Central memory CD8-positive, alpha-beta T cell (primary cell): ENCODE results near the gene CSNK2A2.
A peak's percentile ranks its signal among the peaks of the same experiment; 100 is the strongest.

ENCODE experiments used
- ATAC-seq: fragments of 150-1000 bp; cut with Tn5 transposase; replicated peaks from 2 replicates; pipeline ENCODE4 v1.10.0; 2022; ENCODE audit warnings: mild to moderate bottlenecking, moderate FRiP score, moderate number of reproducible peaks; ENCODE audit not compliant: poor library complexity, severe bottlenecking; ENCODE audit errors: extremely low read depth
- DNase-seq, 2 donors: peaks; one replicate each; pipeline ENCODE4 v3.0.0; 2021; ENCODE audit warnings: low spot score in 2 of 2
- H3K27ac Mint-ChIP-seq: one replicate; pipeline ENCODE4 v1.8.0; 2022; ENCODE audit warnings: low read depth, mild to moderate bottlenecking, moderate library complexity, mixed read lengths
- H3K27me3 Mint-ChIP-seq: one replicate; pipeline ENCODE4 v1.8.0; 2022; ENCODE audit warnings: mixed read lengths
- H3K36me3 Mint-ChIP-seq: one replicate; pipeline ENCODE4 v1.8.0; 2022; ENCODE audit warnings: mild to moderate bottlenecking, moderate library complexity, mixed read lengths; ENCODE audit not compliant: insufficient read depth
- H3K4me1 Mint-ChIP-seq: one replicate; pipeline ENCODE4 v1.8.0; 2022; ENCODE audit warnings: mixed read lengths
- H3K4me3 Mint-ChIP-seq: one replicate; pipeline ENCODE4 v1.8.0; 2022; ENCODE audit warnings: mild to moderate bottlenecking, moderate library complexity, mixed read lengths
- H3K9me3 Mint-ChIP-seq: one replicate; pipeline ENCODE4 v1.8.0; 2022; ENCODE audit warnings: mixed read lengths

CSNK2A2 gene

DNA sequence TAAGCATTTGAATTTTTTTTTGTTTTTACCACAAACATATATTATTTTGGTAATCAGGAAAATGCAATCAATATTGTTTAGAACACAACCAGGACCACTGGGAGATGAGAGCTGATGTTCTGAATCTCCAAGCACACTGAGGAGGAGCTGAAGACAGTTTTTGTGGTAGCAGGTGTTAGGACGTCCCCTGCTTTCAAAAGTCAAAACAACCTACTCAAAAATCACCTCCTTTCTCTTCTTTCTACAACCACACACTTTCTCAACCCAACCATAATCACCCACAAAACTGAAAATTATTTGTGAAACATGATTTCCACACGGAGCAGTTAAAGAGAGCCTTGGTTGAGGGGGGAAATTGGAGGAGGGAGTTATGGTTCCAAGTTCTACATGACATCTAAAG lies 42.1 kb downstream of the CSNK2A2 start:
- DNase-seq, result no peak
- H3K4me3 Mint-ChIP-seq, result no peak overlapping the region
- no peaks in the 10 kb centered on the region for H3K27me3 Mint-ChIP-seq
- no peaks in the 10 kb centered on the region for H3K9me3 Mint-ChIP-seq
- ATAC-seq, result no peak
- H3K4me1 Mint-ChIP-seq, result peaks cover 7% of the 10 kb centered on the region
- peaks cover 16% of the 10 kb centered on the region for H3K36me3 Mint-ChIP-seq
- peak overlapping the region; percentile 17 for H3K27ac Mint-ChIP-seq

DNA sequence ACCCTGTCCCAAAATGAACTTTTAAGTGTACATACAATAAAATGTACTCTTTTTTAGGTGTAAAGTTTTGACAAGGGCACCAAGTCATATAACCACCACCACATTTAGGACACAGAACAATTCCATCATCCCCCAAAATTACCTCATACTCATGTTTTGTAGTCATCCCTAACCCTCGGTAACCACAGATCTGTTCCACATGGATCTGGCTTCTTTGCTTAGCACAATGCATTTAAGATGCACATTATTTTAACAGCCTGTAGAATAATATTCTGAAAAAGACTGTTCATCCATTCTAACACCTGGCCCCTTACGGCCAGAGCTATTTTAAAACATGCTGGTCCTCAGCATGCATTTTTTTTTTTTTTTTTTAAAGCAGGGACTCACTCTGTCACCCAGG lies 43.6 kb downstream of the CSNK2A2 start:
- no peaks in the 10 kb centered on the region for H3K27me3 Mint-ChIP-seq
- H3K9me3 Mint-ChIP-seq, result no peaks in the 10 kb centered on the region
- H3K4me1 Mint-ChIP-seq, result peaks cover 7% of the 10 kb centered on the region
- H3K27ac Mint-ChIP-seq, result no peak overlapping the region
- peaks cover 10% of the 10 kb centered on the region for H3K36me3 Mint-ChIP-seq
- ATAC-seq (no peak), DNase-seq (no peak)
- no peak overlapping the region for H3K4me3 Mint-ChIP-seq

GRCh38 chr16:58152246-58152868 lies 45.5 kb downstream of the CSNK2A2 start:
- DNase-seq, result no peak
- no peak overlapping the region for H3K27ac Mint-ChIP-seq
- H3K27me3 Mint-ChIP-seq, result no peaks in the 10 kb centered on the region
- no peak for ATAC-seq
- H3K4me1 Mint-ChIP-seq, result peaks cover 7% of the 10 kb centered on the region
- no peaks in the 10 kb centered on the region for H3K9me3 Mint-ChIP-seq
- no peak overlapping the region for H3K4me3 Mint-ChIP-seq
- H3K36me3 Mint-ChIP-seq, result no peaks in the 10 kb centered on the region

DNA sequence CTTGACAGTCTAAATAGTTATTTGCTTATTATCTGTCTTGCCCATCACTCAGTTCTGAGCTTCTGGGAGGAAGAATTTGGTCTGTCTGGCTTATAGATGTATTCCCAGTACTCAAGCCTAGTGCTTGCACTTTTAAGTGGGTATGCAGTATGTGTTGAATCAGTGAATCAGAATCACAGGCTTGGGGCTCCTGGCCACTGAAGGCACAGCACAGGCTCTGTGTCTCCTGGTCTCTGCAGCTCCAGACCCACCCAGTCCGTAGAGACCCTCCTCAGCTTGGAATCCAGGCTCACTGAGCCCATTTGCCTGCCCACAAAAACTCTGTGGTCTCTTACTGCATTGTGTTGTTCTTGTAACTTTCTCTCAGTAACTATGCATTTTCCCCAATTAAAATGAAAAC lies 49.4 kb downstream of the CSNK2A2 start:
- ATAC-seq (no peak), DNase-seq (no peak)
- Mint-ChIP-seq H3K27ac (no peak overlapping the region), H3K4me3 (no peak overlapping the region), H3K27me3 (no peaks in the 10 kb centered on the region), H3K4me1 (no peaks in the 10 kb centered on the region), H3K36me3 (peaks cover 2% of the 10 kb centered on the region), H3K9me3 (no peaks in the 10 kb centered on the region)

DNA sequence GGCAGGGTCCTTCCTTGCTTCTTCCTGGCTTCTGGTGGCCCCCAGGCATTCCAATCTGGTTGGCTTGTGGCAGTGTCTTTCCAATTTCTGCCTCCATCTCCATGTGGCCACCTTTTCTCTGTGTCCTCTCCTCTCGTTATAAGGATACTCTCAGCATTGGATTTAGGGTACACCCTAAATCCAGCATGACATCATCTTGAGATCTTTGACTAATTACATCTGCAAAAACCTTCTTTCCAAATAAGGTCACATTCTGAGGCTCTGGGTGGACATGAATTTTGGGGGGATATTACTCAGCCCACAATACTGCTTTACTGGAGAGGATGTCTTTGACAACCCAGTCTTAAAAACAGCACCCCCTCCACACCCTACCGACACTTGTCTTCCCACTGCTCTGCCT lies 49.8 kb downstream of the CSNK2A2 start:
- no peaks in the 10 kb centered on the region for H3K9me3 Mint-ChIP-seq
- DNase-seq (no peak), ATAC-seq (no peak)
- H3K27ac Mint-ChIP-seq, result no peak overlapping the region
- no peaks in the 10 kb centered on the region for H3K27me3 Mint-ChIP-seq
- no peaks in the 10 kb centered on the region for H3K4me1 Mint-ChIP-seq
- no peak overlapping the region for H3K4me3 Mint-ChIP-seq
- H3K36me3 Mint-ChIP-seq, result peaks cover 2% of the 10 kb centered on the region

- Mint-ChIP-seq H3K27me3 (no peaks in the 10 kb centered on the region), H3K27ac (no peak overlapping the region), H3K36me3 (peaks cover 8% of the 10 kb centered on the region), H3K9me3 (no peaks in the 10 kb centered on the region), H3K4me1 (no peaks in the 10 kb centered on the region), H3K4me3 (no peak overlapping the region)
- no peak for DNase-seq
- ATAC-seq, result no peak
These were observed 59.1 kb downstream of the CSNK2A2 start for GRCh38 chr16:58138852-58139251.

- Mint-ChIP-seq H3K4me3 (no peak overlapping the region), H3K9me3 (no peaks in the 10 kb centered on the region), H3K27ac (no peak overlapping the region), H3K4me1 (no peaks in the 10 kb centered on the region), H3K36me3 (peaks cover 8% of the 10 kb centered on the region), H3K27me3 (no peaks in the 10 kb centered on the region)
- DNase-seq, result no peak
- no peak for ATAC-seq
These were observed 60.3 kb downstream of the CSNK2A2 start for GRCh38 chr16:58137581-58137980.

DNA sequence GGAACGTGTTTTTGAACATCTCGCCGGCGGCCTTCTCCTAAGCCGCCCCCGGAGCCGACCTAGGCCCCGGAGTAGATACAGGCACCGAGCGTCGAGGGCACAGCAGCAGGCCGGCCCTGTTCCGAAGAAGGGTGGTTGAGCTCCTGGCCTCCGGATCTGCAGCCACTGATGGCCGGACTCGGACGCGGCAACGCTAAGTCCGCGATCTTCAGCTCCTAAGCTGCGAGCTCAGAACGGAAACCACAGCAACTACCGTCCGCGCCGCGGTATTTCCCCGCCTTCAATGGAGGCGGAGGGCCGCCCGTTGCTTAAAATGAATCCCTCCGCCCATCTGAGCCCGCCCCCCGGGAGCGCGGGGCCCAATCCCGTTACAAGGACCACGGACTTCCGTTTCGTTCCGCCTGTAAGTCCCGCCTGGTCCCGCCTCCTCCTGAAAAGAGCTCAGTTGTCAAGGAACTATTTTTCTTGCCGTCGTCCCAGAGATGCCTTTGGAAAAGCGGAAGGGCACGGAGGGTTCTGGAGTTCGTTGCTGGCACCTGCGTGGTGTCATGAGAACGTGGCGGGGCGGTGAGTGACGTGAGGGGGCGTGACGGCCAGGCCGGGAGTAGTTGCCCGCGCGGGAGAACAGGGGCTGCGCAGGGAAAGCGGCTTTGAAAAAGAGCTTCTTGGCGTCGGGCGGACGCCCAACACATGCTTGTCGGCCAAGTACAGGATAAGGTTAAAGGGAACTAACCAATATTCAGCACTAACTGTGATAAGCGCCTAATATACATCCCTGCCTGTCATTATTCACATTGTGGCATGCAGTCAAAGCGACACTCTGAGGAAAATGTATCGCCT lies 68.6 kb downstream of the CSNK2A2 start, which contains the start of gene CFAP20:
Gene CFAP20, minus strand, starts transcription at position 285 of the 840 bp plus-strand sequence. Its CDS starts 266 bp downstream, at position 19.
- no peaks in the 10 kb centered on the region for H3K27me3 Mint-ChIP-seq
- no peaks in the 10 kb centered on the region for H3K9me3 Mint-ChIP-seq
- peaks cover 31% of the 10 kb centered on the region for H3K36me3 Mint-ChIP-seq
- peak; percentile 75 for ATAC-seq
- peak within 1 kb of the TSS; percentile 90 for H3K4me3 Mint-ChIP-seq
- DNase-seq, result peak; percentile 94
- H3K4me1 Mint-ChIP-seq, result peaks cover 44% of the 10 kb centered on the region
- H3K27ac Mint-ChIP-seq, result peak within 1 kb of the TSS; percentile 94

- Mint-ChIP-seq H3K9me3 (no peaks in the 10 kb centered on the region), H3K36me3 (peaks cover 33% of the 10 kb centered on the region), H3K4me1 (peaks cover 50% of the 10 kb centered on the region), H3K27ac (peak overlapping the region; percentile 94), H3K4me3 (peak overlapping the region; percentile 90), H3K27me3 (no peaks in the 10 kb centered on the region)
- ATAC-seq, result peak; percentile 8
- no peak for DNase-seq
These were observed 69.2 kb downstream of the CSNK2A2 start for GRCh38 chr16:58128711-58129096.

DNA sequence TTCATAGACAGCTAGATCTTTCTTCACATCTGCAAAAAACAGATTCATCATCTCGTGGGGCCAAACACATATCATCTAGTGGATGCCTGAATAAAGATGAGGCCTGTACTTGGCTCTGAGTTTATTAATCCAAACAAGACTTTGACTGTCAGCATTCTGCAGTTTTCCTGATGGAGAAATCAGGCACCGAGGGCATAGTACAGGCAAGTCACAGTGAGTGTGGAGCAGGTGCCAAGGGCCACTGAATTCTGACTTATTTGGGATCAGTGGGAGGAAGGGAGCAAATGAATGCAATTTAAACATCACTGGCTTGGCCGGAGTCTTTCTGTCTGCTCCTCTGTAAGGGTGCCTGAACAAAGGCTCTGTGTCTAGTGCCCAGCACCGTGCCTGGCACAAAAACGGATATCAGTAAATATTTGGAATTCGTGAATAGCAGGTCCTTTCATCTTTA lies 69.7 kb downstream of the CSNK2A2 start:
- H3K4me1 Mint-ChIP-seq, result peaks cover 52% of the 10 kb centered on the region

GRCh38 chr16:58127634-58128033 lies 70.3 kb downstream of the CSNK2A2 start:
- H3K4me1 Mint-ChIP-seq, result peaks cover 55% of the 10 kb centered on the region
- ATAC-seq (no peak), DNase-seq (no peak)
- H3K9me3 Mint-ChIP-seq, result no peaks in the 10 kb centered on the region
- H3K27ac Mint-ChIP-seq, result peak overlapping the region; percentile 94
- H3K36me3 Mint-ChIP-seq, result peaks cover 33% of the 10 kb centered on the region
- no peaks in the 10 kb centered on the region for H3K27me3 Mint-ChIP-seq
- peak overlapping the region; percentile 90 for H3K4me3 Mint-ChIP-seq

More for the DNA sequence above, 69.7 kb downstream of the CSNK2A2 start:
- Mint-ChIP-seq H3K9me3 (no peaks in the 10 kb centered on the region), H3K36me3 (peaks cover 33% of the 10 kb centered on the region), H3K4me3 (peak overlapping the region; percentile 90), H3K27me3 (no peaks in the 10 kb centered on the region), H3K27ac (peak overlapping the region; percentile 94)
- no peak for DNase-seq
- ATAC-seq, result no peak

GRCh38 chr16:58127033-58127556 lies 70.8 kb downstream of the CSNK2A2 start:
- peaks cover 58% of the 10 kb centered on the region for H3K4me1 Mint-ChIP-seq
- H3K9me3 Mint-ChIP-seq, result no peaks in the 10 kb centered on the region
- H3K4me3 Mint-ChIP-seq, result peak overlapping the region; percentile 90
- H3K36me3 Mint-ChIP-seq, result peaks cover 33% of the 10 kb centered on the region
- peak in 1 of 2 donors; percentile 54 for DNase-seq
- peak; percentile 68 for ATAC-seq
- H3K27ac Mint-ChIP-seq, result peak overlapping the region; percentile 94
- H3K27me3 Mint-ChIP-seq, result no peaks in the 10 kb centered on the region
